Activated T-helper 2 cell treated with anti-CD3 and anti-CD28 coated beads, Interferon-gamma antibody, Interleukin-2, Interleukin-4, amounts not matched to agents 10 μg/mL and 5 μg/mL and 100 μg/mL, durations not matched to agents 14 hours and 24 hours and 36 hours (primary cell): ENCODE data around the gene ZP1. TPM values are rescaled to one million over a fixed set of nuclear protein-coding genes. Genes with fewer than 3 reads are reported as not detected.

ENCODE experiments used
- DNase-seq: peaks from one replicate; pipeline ENCODE4 v3.0.0; 2021; ENCODE audit warnings: low spot score
- H3K27ac Mint-ChIP-seq: one replicate; pipeline ENCODE4 v1.8.0; 2021; ENCODE audit warnings: mixed read lengths
- H3K27me3 Mint-ChIP-seq: one replicate; pipeline ENCODE4 v1.8.0; 2021; ENCODE audit warnings: low read depth, mixed read lengths
- H3K36me3 Mint-ChIP-seq: one replicate; pipeline ENCODE4 v1.8.0; 2021; ENCODE audit warnings: low read depth, mixed read lengths
- H3K4me1 Mint-ChIP-seq: one replicate; pipeline ENCODE4 v1.8.0; 2021; ENCODE audit warnings: low read depth, mixed read lengths
- H3K4me3 Mint-ChIP-seq: one replicate; pipeline ENCODE4 v1.8.0; 2021; ENCODE audit warnings: low read depth, mild to moderate bottlenecking, moderate library complexity, mixed read lengths
- H3K9me3 Mint-ChIP-seq: one replicate; pipeline ENCODE4 v1.8.0; 2021; ENCODE audit warnings: mixed read lengths
- intact Hi-C: fragments of 100-400 bp; cut with micrococcal nuclease; formaldehyde crosslinking; loops from one replicate; pipeline ENCODE4 v1.15.1; 2023
- total RNA-seq: library from RNA; stranded (reverse); gene quantifications from 2 replicates; pipeline ENCODE4 v1.2.3, GENCODE V29; 2022

The ZP1 gene
- total RNA-seq, 1 donor from 2014 or later: not detected

- no peaks in the 10 kb centered on the region for H3K9me3 Mint-ChIP-seq
These were observed 48.0 kb downstream of the ZP1 start for GRCh38 chr11:60915248-60915914.

GRCh38 chr11:60916669-60917206, 49.4 kb downstream of the ZP1 start:
- intact Hi-C loops: no loop called here
- H3K36me3 Mint-ChIP-seq: peaks cover 38% of the 10 kb centered on the region
- H3K4me1 Mint-ChIP-seq: peaks cover 47% of the 10 kb centered on the region
- H3K27me3 Mint-ChIP-seq: no peaks in the 10 kb centered on the region
- peak overlapping the region; percentile 59 for H3K4me3 Mint-ChIP-seq
- H3K9me3 Mint-ChIP-seq: no peaks in the 10 kb centered on the region
- no peak for DNase-seq
- no peak overlapping the region for H3K27ac Mint-ChIP-seq

More at GRCh38 chr11:60915248-60915914, 48.0 kb downstream of the ZP1 start:
- Mint-ChIP-seq H3K4me3 (peak overlapping the region; percentile 89), H3K27me3 (peaks cover 2% of the 10 kb centered on the region), H3K36me3 (peaks cover 24% of the 10 kb centered on the region), H3K27ac (peak overlapping the region; percentile 54), H3K4me1 (peaks cover 56% of the 10 kb centered on the region)
- intact Hi-C loops: loop anchor here (1.0 to 2.0 kb wide), 5 partner anchors 9 to 272 kb away; partner anchors contain the start of gene PRPF19
- DNase-seq: peak; percentile 78

GRCh38 chr11:60917267-60917666, 49.9 kb downstream of the ZP1 start:
- Mint-ChIP-seq H3K36me3 (peaks cover 42% of the 10 kb centered on the region), H3K4me3 (peak overlapping the region; percentile 59), H3K27me3 (no peaks in the 10 kb centered on the region), H3K9me3 (no peaks in the 10 kb centered on the region), H3K27ac (no peak overlapping the region), H3K4me1 (peaks cover 42% of the 10 kb centered on the region)
- no peak for DNase-seq
- intact Hi-C loops: no loop called here

- intact Hi-C loops: no loop called here
- DNase-seq: no peak
- H3K27me3 Mint-ChIP-seq: no peaks in the 10 kb centered on the region
- peaks cover 53% of the 10 kb centered on the region for H3K36me3 Mint-ChIP-seq
- no peak overlapping the region for H3K4me3 Mint-ChIP-seq
- peaks cover 35% of the 10 kb centered on the region for H3K4me1 Mint-ChIP-seq
- H3K27ac Mint-ChIP-seq: no peak overlapping the region
- no peaks in the 10 kb centered on the region for H3K9me3 Mint-ChIP-seq
These were observed 51.1 kb downstream of the ZP1 start for GRCh38 chr11:60918251-60918938.

- intact Hi-C loops: no loop called here
- Mint-ChIP-seq H3K9me3 (no peaks in the 10 kb centered on the region), H3K27ac (no peak overlapping the region), H3K4me3 (no peak overlapping the region), H3K36me3 (peaks cover 58% of the 10 kb centered on the region), H3K27me3 (no peaks in the 10 kb centered on the region), H3K4me1 (peaks cover 32% of the 10 kb centered on the region)
- DNase-seq: no peak
These were observed 51.6 kb downstream of the ZP1 start for GRCh38 chr11:60918939-60919265.

- Mint-ChIP-seq H3K27ac (no peak overlapping the region), H3K9me3 (no peaks in the 10 kb centered on the region), H3K4me3 (no peak overlapping the region), H3K27me3 (no peaks in the 10 kb centered on the region), H3K36me3 (peaks cover 60% of the 10 kb centered on the region), H3K4me1 (peaks cover 32% of the 10 kb centered on the region)
- DNase-seq: no peak
- intact Hi-C loops: no loop called here
These were observed 52.0 kb downstream of the ZP1 start for GRCh38 chr11:60919320-60919719.

GRCh38 chr11:60919956-60920355, 52.6 kb downstream of the ZP1 start:
- H3K4me3 Mint-ChIP-seq: no peak overlapping the region
- no peak for DNase-seq
- no peaks in the 10 kb centered on the region for H3K9me3 Mint-ChIP-seq
- H3K27ac Mint-ChIP-seq: no peak overlapping the region
- intact Hi-C loops: no loop called here
- H3K36me3 Mint-ChIP-seq: peaks cover 60% of the 10 kb centered on the region
- peaks cover 30% of the 10 kb centered on the region for H3K4me1 Mint-ChIP-seq
- no peaks in the 10 kb centered on the region for H3K27me3 Mint-ChIP-seq

- intact Hi-C loops: no loop called here
- peaks cover 12% of the 10 kb centered on the region for H3K27me3 Mint-ChIP-seq
- no peak overlapping the region for H3K4me3 Mint-ChIP-seq
- no peaks in the 10 kb centered on the region for H3K9me3 Mint-ChIP-seq
- peaks cover 25% of the 10 kb centered on the region for H3K4me1 Mint-ChIP-seq
- no peak for DNase-seq
- H3K36me3 Mint-ChIP-seq: peaks cover 55% of the 10 kb centered on the region
- no peak overlapping the region for H3K27ac Mint-ChIP-seq
These were observed 53.9 kb downstream of the ZP1 start for GRCh38 chr11:60921259-60921658.

GRCh38 chr11:60921777-60922335, 54.5 kb downstream of the ZP1 start:
- intact Hi-C loops: no loop called here
- no peak for DNase-seq
- H3K27ac Mint-ChIP-seq: no peak overlapping the region
- no peak overlapping the region for H3K4me3 Mint-ChIP-seq
- no peaks in the 10 kb centered on the region for H3K9me3 Mint-ChIP-seq
- H3K4me1 Mint-ChIP-seq: peaks cover 22% of the 10 kb centered on the region
- peaks cover 17% of the 10 kb centered on the region for H3K27me3 Mint-ChIP-seq
- H3K36me3 Mint-ChIP-seq: peaks cover 55% of the 10 kb centered on the region

- H3K9me3 Mint-ChIP-seq: no peaks in the 10 kb centered on the region
- no peak overlapping the region for H3K27ac Mint-ChIP-seq
- no peak overlapping the region for H3K4me3 Mint-ChIP-seq
- intact Hi-C loops: no loop called here
- H3K4me1 Mint-ChIP-seq: peaks cover 17% of the 10 kb centered on the region
- no peak for DNase-seq
- peaks cover 46% of the 10 kb centered on the region for H3K36me3 Mint-ChIP-seq
- H3K27me3 Mint-ChIP-seq: peaks cover 21% of the 10 kb centered on the region
These were observed 55.6 kb downstream of the ZP1 start for GRCh38 chr11:60922906-60923305.

GRCh38 chr11:60923326-60923725, 56.0 kb downstream of the ZP1 start:
- DNase-seq: no peak
- peaks cover 46% of the 10 kb centered on the region for H3K36me3 Mint-ChIP-seq
- H3K27ac Mint-ChIP-seq: no peak overlapping the region
- peaks cover 17% of the 10 kb centered on the region for H3K4me1 Mint-ChIP-seq
- H3K27me3 Mint-ChIP-seq: peaks cover 21% of the 10 kb centered on the region
- H3K4me3 Mint-ChIP-seq: no peak overlapping the region
- no peaks in the 10 kb centered on the region for H3K9me3 Mint-ChIP-seq
- intact Hi-C loops: no loop called here

GRCh38 chr11:60923800-60924109, 56.4 kb downstream of the ZP1 start:
- intact Hi-C loops: no loop called here
- Mint-ChIP-seq H3K27ac (no peak overlapping the region), H3K9me3 (no peaks in the 10 kb centered on the region), H3K27me3 (peaks cover 21% of the 10 kb centered on the region), H3K36me3 (peaks cover 46% of the 10 kb centered on the region), H3K4me3 (peak overlapping the region; percentile 42), H3K4me1 (peaks cover 14% of the 10 kb centered on the region)
- DNase-seq: no peak
